Lung (tissue), 12 donors: ENCODE measurements around the gene EGLN3. TPM values are rescaled to one million over a fixed set of nuclear protein-coding genes. Genes with fewer than 3 reads are reported as not detected.

Experiments
- ATAC-seq: fragments of 200-7000 bp; cut with Tn5 transposase; one replicate; pipeline ENCODE4 v1.9.1; 2020; ENCODE audit warnings: moderate number of reproducible peaks; ENCODE audit not compliant: insufficient read depth, low FRiP score
- DNase-seq, 3 donors: peaks; one replicate each; pipeline ENCODE4 v3.0.0-alpha.2; 2013 to 2017
- H3K27ac ChIP-seq, 2 donors: one replicate each; pipeline ENCODE4 v1.5.1; 2013; ENCODE audit warnings: mild to moderate bottlenecking in 2 of 2, moderate library complexity in 2 of 2, control low read depth in 1 of 2, inconsistent platforms in 1 of 2, low read depth in 1 of 2, low read length in 1 of 2
- H3K27me3 ChIP-seq, 3 donors: one replicate each; pipeline ENCODE4 v1.5.1; 2013; ENCODE audit warnings: low read length in 2 of 3; ENCODE audit not compliant: control insufficient read depth in 3 of 3, insufficient read depth in 3 of 3
- H3K36me3 ChIP-seq, 4 donors: one replicate each; pipeline ENCODE4 v1.5.1; 2013; ENCODE audit warnings: low read length in 4 of 4, mild to moderate bottlenecking in 1 of 4, moderate library complexity in 1 of 4; ENCODE audit not compliant: control insufficient read depth in 4 of 4, insufficient read depth in 4 of 4
- H3K4me1 ChIP-seq, 5 donors: one replicate each; pipeline ENCODE4 v1.5.1; 2013; ENCODE audit warnings: low read length in 5 of 5, mild to moderate bottlenecking in 2 of 5, moderate library complexity in 1 of 5; ENCODE audit not compliant: control insufficient read depth in 5 of 5, insufficient read depth in 5 of 5
- H3K4me3 ChIP-seq: one replicate; pipeline ENCODE4 v1.5.1; 2013; ENCODE audit warnings: mild to moderate bottlenecking, control low read depth, moderate library complexity
- H3K9ac ChIP-seq, 2 donors: one replicate each; pipeline ENCODE4 v1.5.1; 2013; ENCODE audit warnings: low read length in 2 of 2, control low read depth in 1 of 2; ENCODE audit not compliant: insufficient read depth in 1 of 2
- H3K9me3 ChIP-seq, 4 donors: one replicate each; pipeline ENCODE4 v1.5.1; 2013; ENCODE audit warnings: low read length in 3 of 4, mild to moderate bottlenecking in 1 of 4, moderate library complexity in 1 of 4; ENCODE audit not compliant: control insufficient read depth in 4 of 4, insufficient read depth in 3 of 4
- CTCF ChIP-seq: IDR thresholded peaks from 2 replicates; pipeline ENCODE4 v1.5.1; 2012; ENCODE audit warnings: mild to moderate bottlenecking; ENCODE audit errors: control extremely low read depth, extremely low read depth
- WGBS, 2 donors: extraction: QIAGEN DNeasy Blood & Tissue Kit; methylation state at CpG; one replicate each; pipeline ENCODE4 v1.1.7; 2013; 5-methylcytosine and 5-hydroxymethylcytosine counted together
- polyA plus RNA-seq, 2 donors: library from polyadenylated mRNA; stranded (reverse); fragments of 200-250 nt; gene quantifications; one replicate each; pipeline ENCODE4 v1.2.1, GENCODE V29; 2013
- total RNA-seq, 2 donors: library from RNA; depleted of rRNA in 1 of 2; stranded (reverse); fragments of >200 nt in 1 of 2; gene quantifications; one replicate each; pipeline ENCODE4 v1.2.1, GENCODE V29; 2014 to 2021
- donor health status: control.
- donor health status: control.
- donor health status: Bipolar disorder and iron deficiency.
- donor health status: healthy.
- donor health status: DM: yes; HTN: yes; CAD: no.

The EGLN3 gene
- total and polyA plus RNA-seq, 4 donors, result 2.6 to 80.6 (median 6.2) TPM

- Histone ChIP-seq H3K27me3 (no peaks in the 10 kb centered on the region), H3K9ac (no peak overlapping the region), H3K27ac (no peak overlapping the region), H3K4me3 (no peak overlapping the region), H3K9me3 (no peaks in the 10 kb centered on the region), H3K36me3 (no peaks in the 10 kb centered on the region), H3K4me1 (peaks cover 0 to 15% (median 0%) of the 10 kb centered on the region in 5 donors)
- 89 to 93% methylated on average over 3 of the region's 3 CpGs for WGBS, 2 donors
- no peak for TF ChIP-seq CTCF
- DNase-seq, result no peak
- no peak for ATAC-seq
These were observed 41.6 kb upstream of the EGLN3 start for GRCh38 chr14:33992274-33993007.

- TF ChIP-seq CTCF, result no peak
- WGBS, 2 donors, result 92 to 96% methylated on average over 1 of the region's 1 CpG
- ATAC-seq, result no peak
These were observed 39.9 kb upstream of the EGLN3 start for GRCh38 chr14:33990790-33991189.

GRCh38 chr14:33987565-33988080, 36.7 kb upstream of the EGLN3 start:
- Histone ChIP-seq H3K4me3 (no peak overlapping the region), H3K4me1 (peaks cover 0 to 15% (median 0%) of the 10 kb centered on the region in 5 donors), H3K9me3 (peaks cover 0 to 4% (median 0%) of the 10 kb centered on the region in 4 donors), H3K27ac (no peak overlapping the region), H3K9ac (no peak overlapping the region), H3K36me3 (no peaks in the 10 kb centered on the region), H3K27me3 (no peaks in the 10 kb centered on the region)
- 71 to 88% methylated on average over 4 of the region's 4 CpGs for WGBS, 2 donors
- DNase-seq (peak in 1 of 3 donors; percentile 49), ATAC-seq (no peak)
- no peak for TF ChIP-seq CTCF

More at GRCh38 chr14:33990790-33991189, 39.9 kb upstream of the EGLN3 start:
- Histone ChIP-seq H3K36me3 (no peaks in the 10 kb centered on the region), H3K4me1 (peaks cover 0 to 15% (median 0%) of the 10 kb centered on the region in 5 donors), H3K27me3 (no peaks in the 10 kb centered on the region), H3K4me3 (no peak overlapping the region), H3K9ac (no peak overlapping the region), H3K27ac (no peak overlapping the region), H3K9me3 (no peaks in the 10 kb centered on the region)
- DNase-seq, result no peak
